ENCODE results near the gene ZNG1C. TPM values are rescaled to one million over a fixed set of nuclear protein-coding genes. Genes with fewer than 3 reads are reported as not detected.
"Not testable (repeated sequence)": the region's sequence is repeated elsewhere in the genome, so short reads cannot be mapped to it uniquely, and the experiment has no call there.

The ZNG1C gene
- polyA plus RNA-seq (2014; cell fraction: cytosol; rRNA removed) = 15.0 and 18.3 TPM in 2 replicates
- polyA plus RNA-seq (2014; cell fraction: nucleus; rRNA removed) = 41.1 and 46.1 TPM in 2 replicates

DNA sequence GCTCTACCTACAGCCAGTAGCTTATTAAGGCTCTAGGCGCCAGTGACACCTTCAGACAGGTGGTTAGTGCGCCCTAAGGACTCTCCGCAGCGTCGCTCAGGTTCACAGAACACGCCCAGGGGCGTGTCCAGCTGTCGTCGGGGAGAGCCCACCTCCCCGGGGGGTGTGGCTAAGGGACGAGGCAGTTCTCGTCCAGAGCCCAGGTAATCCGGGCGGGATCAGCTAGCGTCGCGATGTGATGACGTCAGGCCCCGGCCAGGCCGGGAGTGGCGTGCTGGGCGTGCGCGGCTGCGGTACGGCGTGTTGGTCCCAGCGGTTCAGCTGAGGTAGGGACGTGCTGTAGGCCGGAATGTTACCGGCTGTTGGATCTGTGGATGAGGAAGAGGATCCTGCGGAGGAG lies at the start of gene ZNG1C:
Gene ZNG1C (plus strand): TSS at position 301 of the 400 bp plus-strand sequence. CDS start 49 bp downstream, at position 350.
- DNase-seq (ENCODE audit: low spot score) = not testable (repeated sequence)

DNA sequence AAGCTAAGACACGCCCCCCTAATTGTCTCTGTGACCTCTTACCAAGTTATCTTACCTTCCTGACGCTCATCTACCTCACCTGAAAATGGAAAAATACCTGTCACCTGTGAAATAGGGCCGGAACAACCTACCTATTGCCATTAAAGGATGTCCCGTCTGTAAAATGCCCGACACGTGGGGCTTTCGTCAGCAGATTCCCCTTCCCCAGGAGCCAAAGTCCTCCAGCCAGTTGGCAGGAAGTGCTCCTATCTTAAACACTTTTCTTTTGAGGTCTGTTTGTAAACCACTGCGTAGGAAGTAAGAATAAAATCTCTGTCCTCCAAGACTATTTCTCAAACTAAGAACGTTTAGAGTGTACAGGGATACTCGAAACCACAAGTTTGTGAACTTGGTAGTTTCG lies 654 bp downstream of the ZNG1C start:
- DNase-seq (ENCODE audit: low spot score) = not testable (repeated sequence)

DNA sequence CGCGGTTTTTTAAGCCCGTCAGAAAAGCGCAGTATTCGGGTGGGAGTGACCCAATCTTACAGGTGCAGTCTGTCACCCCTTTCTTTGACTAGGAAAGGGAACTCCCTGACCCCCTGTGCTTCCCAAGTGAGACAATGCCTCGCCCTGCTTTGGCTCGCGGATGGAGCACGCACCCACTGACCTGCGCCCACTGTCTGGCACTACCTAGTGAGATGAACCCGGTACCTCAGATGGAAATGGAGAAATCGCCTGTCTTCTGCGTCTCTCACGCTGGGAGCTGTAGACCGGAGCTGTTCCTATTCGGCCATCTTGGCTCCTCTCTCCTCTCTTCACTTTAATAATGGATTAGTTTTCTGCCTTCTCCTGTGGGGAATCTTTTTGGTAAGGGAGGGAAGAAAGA lies 39.3 kb downstream of the ZNG1C start:
- not testable (repeated sequence) for DNase-seq (ENCODE audit: low spot score)

DNA sequence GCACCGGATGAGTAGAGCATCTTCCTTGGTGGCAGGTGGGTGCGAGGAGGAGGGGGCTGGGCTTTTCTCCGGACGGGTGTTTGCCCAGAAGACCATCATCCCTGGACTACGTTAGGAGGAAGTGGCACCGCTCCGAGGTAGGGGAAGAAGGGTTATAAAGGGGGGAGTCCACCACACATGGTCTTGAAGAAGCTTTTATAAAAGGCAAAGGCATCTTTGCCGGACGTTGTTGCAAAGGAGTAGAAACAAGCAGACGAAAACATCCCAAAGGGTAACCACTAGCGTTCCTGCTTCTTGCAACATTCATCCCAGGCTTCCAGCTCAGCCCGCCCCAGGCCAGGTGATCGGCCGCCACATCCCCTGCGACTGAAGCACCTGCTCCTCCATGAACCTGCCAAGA lies 60.8 kb downstream of the ZNG1C start, which contains the start of gene FOXD4L3:
Gene FOXD4L3 (plus strand): TSS at position 301 of the 400 bp plus-strand sequence. CDS start 85 bp downstream, at position 386.
- DNase-seq (ENCODE audit: low spot score) = not testable (repeated sequence)

DNA sequence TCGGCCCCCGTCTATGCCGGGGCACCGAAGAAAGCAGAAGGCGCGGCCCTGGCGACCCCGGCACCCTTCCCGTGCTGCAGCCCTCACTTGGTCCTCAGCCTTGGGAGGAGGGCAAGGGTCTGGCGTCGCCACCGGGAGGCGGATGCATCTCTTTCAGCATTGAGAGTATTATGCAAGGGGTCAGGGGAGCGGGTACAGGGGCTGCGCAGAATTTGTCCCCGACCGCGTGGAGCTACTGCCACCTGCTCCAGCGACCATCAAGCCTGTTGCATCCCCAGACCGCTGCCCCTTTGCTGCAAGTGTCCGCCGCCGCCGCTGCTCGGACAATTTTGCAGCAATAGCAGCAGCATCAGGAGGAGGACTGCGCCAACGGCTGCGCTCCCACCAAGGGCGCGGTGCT lies 62.0 kb downstream of the ZNG1C start:
- not testable (repeated sequence) for DNase-seq (ENCODE audit: low spot score)

DNA sequence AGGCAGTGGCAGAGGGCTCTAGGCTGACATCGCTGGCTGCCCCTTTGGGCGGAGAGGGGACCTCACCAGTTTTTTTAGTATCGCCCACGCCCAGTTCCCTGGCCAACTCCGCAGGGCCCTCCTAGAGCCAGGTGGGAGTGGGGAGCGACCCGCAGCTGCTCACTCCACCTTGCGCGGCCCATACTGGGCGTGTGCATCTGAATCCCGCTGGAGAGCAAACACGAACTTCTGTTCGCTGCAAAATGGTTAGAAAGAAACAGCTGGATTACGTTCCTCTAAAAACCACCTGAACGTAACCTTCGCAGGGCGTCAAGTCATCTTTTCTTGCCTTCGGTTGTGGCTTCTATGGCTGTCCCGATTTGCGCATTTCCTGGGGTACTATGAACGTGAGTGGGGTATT lies 62.4 kb downstream of the ZNG1C start:
- DNase-seq (ENCODE audit: low spot score) = not testable (repeated sequence)

DNA sequence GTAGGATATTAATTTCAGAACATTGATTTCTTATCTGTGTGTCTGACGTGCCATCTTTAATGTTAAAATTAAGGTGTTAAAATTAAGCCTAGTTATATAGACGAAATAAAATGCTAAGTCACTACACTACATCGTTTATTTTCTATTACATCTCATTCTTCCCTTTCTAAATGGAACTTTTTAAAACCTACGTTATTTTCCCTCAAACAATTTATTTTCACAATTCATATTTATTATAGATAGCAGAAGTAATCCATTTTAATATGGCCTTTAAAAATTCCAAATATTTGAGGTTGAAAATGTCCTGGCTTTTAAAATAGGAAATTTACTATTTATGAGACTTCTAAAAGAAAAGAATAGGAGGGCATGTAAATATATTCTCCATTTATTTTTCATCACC lies 63.0 kb downstream of the ZNG1C start:
- not testable (repeated sequence) for DNase-seq (ENCODE audit: low spot score)

DNA sequence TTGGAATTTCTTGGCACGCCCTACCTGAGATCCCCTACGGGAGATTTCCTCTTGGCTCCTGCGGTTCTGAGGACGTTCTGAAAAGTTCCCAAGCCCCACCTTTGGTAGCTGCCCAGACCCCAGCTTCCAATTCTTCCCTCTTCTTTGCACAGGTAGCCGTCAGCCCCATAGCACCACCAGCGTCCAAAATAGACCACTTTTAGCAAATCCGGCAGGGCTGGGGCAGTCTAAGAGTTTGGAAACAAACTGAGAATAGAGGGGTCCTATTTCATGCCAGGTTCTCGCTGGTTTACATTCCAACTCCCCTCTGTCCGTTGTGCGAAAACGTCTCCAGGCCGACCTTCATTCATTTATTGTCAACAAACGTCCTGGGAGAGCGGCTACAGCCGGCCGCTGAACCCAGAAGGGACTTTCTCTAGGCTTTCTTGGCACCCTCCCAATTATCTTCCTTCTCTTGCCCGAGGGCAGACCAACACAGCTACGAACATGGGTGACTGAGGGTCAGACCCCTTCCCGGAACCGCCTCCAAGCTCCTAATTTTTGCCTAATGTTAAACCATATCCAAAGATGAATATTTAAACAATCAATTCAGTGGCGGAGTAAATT lies 64.0 kb downstream of the ZNG1C start:
- DNase-seq (ENCODE audit: low spot score) = not testable (repeated sequence)

DNA sequence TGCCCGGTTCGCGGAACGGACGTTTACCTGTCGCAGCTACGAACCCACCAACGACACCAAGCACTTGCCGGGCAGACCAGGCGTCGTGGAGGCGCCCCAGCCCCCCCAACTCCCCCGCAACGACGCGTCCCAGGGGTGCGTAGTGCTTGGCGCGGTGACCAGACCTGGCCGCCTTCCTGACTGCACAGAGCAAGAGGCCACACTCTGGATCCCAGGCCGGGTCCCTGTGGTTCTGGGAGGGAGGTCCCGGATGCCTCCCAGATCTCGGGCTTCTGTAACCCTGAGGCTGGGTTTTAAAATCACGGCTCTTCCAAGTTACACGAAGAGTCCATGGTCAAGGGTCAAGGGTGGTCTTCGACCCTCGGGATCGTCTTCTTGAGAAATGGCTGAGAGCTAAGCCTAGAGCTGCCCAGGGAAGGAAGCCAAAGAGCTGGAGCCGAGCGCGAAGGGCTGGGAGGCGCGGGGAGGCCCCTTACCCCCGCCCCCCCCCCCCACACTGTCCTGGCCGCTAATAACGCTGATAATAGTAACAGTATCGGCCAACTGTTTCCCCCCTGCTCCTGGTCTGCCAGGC lies 64.7 kb downstream of the ZNG1C start:
- not testable (repeated sequence) for DNase-seq (ENCODE audit: low spot score)

DNA sequence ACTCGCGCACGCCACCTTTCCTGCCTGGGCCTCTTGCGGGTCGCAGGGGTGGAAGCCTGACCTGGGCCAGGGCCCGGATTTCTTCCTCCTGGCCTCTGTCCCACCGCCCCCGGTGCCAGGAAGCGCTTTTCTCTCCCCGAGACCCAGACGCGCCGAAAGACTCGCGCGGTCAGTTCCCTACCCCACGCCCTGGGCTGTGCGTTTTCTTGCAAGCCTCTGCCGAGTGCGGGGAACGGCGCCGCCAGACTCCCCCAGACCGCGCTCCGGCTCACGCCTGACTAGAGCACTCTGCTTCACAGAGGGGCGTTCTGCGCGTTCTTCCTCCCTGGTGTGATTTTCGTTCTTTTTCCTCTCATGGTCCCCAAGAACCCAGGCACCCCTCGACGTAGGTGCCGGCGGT lies 65.3 kb downstream of the ZNG1C start:
- DNase-seq (ENCODE audit: low spot score) = not testable (repeated sequence)

DNA sequence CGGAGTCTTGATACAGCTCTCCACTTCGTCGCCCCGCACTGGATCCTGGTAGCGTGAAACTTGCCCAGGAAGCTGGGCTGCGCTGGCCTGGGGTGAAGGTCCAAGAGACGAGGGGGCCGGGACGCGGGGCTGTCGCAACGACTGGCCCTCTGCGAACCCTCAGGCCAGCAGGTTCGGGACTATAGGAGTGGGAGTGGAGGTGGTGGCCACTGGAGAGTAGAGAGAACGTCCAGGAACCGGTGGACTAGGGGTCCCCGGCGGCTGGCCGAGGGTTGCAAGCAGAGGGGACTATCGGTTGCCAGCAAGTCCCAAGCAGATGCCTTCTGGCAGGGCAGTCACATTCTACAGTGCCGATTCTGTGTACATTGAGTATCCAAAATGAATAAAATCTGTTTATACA lies 65.9 kb downstream of the ZNG1C start:
- DNase-seq (ENCODE audit: low spot score) = not testable (repeated sequence)

DNA sequence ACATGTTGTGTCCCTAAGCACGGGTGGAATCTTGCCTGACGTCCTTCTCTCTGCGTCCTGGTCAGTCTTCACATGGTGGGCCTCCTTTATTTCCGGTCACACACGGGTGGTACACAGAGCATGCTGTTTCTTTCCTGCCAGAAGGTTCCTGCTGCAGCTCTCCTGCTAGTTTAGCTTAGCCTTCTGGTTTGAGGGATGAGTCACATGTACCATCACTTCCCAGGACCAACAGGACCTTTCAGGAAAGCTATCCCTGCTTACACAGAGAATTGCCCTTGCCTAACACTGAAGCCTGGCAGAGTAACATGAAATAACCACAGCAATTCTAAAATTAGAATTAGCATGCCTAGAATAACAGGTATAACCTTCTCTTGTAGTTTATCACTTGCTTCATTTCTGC lies 69.4 kb downstream of the ZNG1C start:
- DNase-seq (ENCODE audit: low spot score) = not testable (repeated sequence)

DNA sequence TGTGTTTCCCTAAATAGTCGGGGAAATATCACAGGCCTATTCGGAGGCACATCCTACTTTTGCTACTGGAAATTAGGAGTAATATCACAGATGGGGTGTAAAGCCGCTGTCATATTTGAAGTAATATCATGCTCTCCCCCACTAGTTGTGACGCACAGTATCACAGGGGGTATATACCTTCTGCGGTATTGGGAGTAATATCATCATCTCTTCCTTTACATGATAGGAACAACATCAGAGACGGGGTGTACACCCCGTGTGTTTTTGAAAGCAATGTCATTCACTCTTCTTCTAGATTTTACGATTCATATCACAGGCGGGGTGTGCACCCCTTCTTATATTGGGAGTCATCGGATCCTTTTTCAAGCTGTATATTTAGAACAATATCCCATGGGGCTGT lies 76.4 kb downstream of the ZNG1C start:
- DNase-seq (ENCODE audit: low spot score) = not testable (repeated sequence)

DNA sequence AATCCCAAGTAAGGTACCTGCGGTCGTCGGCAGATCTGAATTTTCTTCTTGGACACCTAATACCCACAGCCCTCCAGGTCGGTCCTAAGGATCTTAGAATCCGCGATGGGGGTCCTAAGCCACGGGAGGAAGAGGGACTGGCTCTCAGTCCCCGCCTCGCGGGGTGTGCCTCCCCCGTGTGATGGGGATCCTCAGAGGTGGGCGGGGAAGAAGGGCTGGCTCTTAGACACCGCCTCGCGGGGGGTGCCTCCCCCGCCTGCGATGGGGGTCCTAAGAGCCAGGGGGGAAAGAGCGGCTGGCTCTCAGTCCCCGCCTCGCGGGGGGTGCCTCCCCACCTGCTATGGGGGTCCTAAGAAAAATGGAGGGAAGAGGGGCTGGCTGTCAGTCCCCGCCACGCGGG lies 82.0 kb downstream of the ZNG1C start:
- DNase-seq (ENCODE audit: low spot score) = not testable (repeated sequence)

DNA sequence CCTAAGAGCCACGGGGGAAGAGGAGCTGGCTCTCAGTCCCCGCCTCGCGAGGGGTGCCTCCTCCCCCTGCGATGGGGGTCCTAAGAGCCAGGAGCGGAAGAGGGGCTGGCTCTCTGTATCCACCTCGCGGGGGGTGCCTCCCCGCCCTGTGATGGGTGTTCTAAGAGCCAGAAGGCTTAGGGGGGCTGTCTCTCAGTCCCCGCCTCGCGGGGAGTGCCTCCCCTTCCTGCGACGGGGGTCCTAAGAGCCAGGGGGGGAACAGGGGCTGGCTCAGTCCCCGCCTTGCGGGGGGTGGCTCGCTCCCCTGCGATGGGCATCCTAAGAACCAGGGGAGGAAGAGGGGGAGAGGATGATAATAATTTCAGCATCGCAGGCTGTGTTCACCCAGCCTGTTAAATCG lies 82.7 kb downstream of the ZNG1C start:
- not testable (repeated sequence) for DNase-seq (ENCODE audit: low spot score)

DNA sequence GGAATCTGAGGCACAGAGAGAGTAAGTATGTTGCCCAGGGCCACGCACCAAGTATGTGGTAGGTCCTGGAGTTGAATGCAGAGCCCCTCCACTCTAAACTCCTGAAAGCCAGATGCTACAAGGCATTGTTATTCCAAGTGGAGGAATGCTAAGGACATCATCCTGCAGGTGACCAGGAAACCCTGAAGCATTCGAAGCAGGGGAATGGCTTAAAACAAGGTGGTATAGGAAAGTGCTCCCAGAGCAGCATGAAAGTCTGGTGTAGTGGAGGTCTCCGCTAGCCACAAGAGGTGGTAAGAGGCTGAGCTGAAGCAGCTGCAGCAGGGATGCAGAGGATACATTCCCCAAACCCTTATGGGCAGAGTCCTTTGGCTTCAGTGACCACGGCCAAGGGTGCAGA lies 87.3 kb downstream of the ZNG1C start:
- DNase-seq (ENCODE audit: low spot score) = not testable (repeated sequence)

DNA sequence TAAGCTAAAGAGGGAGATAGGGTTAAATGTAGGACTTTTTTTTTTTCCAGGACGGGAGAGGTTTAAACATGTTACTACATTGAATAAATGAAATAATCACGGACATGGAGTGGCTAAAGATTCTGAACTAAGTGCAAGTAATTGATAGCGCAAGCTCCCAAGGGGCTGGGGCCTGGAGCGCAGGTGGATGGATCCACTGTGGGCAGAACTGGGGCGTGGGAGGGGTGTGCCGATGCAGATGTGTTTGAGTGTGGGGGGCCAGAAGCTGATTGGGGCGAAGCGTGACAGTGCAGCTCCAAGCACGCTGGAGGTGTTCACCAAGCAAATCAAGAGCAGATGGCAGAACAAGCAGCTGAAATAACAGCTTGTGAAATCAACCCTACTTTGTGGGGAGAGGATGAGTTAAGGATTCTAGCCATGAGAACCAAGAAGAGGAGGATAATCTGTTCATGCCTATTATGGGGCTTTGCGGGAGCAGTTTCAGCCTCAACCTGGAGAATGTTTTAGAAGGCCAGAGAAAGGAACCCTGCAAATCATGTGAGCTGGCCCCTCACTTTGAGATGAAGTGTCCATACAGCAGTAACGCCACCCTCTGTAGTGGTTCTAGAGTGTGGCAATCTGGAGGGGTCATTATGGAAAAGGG lies 88.9 kb downstream of the ZNG1C start:
- DNase-seq (ENCODE audit: low spot score) = not testable (repeated sequence)

DNA sequence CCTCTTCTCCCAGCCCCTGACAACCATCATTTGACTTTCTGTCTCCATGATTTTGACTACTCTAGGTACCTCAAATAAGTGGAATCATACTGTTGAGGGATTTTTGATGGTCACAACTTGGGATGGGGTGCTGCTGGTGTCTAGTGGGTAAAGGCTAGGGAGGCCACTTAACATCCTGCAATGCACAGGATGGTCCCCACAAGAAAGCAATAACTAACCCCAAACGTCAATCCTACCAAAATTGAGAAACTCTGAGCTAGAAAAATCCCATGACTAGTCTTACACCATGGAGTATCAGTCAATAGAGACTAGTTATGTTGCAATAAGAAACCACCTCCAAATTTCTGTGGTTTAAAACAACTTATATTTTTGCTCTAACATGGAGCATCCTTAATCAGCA lies 90.3 kb downstream of the ZNG1C start:
- DNase-seq (ENCODE audit: low spot score) = not testable (repeated sequence)

DNA sequence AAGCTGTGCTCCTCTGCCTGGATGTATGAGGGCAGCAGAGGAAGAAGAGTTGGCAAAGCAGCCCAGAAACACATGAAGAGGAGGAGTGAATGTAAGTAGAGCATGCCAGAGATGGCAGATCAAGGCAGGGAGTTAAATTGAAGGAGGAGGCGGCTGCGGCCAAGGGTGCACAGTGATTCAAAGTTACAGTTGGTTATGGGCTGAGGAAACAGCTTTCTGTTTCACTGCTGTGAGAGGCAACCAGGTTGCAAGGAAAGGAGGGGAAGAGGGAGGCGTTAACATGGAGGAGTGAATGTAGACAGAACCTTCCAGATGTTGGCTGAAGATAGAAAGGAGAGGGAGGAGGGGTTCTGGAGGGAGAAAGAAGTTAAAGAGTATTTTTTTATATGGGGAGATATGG lies 94.2 kb downstream of the ZNG1C start:
- not testable (repeated sequence) for DNase-seq (ENCODE audit: low spot score)

DNA sequence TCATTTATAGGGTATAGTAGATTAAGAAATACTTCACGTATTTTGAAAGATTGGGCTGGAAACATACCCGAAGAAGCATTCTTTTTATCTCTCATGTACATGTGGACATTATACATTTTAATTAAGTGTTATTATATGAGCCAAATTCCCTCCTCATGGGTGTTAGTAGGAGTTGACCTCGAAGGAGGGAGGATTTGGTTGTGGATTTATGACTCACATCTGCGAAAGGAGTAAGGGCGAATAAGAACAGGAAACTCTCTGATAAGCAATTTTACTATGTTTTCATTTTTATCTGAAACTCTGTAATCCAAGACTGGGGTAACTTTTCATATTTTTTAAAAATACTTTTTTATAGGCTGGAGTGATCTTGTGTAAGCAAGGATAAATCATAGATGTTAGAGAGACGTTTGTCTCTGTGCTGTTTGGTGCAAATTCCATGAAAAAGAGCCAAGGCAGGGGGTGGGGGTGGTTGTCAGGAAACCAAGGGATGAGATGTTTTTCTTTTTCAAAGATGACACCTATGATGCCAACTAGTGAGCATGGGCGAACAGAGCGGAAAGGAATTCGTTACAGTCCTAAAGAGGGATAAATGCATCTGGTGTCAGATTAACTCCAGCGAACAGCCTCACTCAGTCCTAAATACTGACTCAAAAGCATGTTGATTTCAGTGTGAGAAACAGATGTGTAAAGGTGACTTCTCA lies 95.0 kb downstream of the ZNG1C start:
- DNase-seq (ENCODE audit: low spot score) = not testable (repeated sequence)

DNA sequence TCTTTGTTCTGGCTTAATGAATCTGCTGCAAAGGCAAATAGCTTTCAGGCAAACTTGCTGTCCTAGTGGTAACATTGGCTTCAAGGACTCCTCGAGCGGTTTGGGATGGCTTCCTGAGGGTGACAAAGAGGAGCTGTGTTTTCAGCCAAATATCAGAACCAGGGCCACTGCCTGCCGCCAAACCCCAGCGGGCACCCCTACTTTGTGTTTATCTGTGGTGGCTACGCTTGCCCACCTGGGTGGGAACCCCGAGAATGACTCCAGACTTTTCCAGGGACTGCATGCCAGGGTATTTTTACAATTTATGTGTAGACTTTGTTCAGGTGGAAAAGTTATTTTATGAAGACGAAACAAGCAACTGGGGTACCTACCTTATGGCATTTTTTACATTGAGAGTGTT lies 96.2 kb downstream of the ZNG1C start:
- DNase-seq (ENCODE audit: low spot score) = not testable (repeated sequence)
